MM.1S (cell line): ENCODE results near the gene WWC2.

Source experiments
- EZH2 ChIP-seq: fragments of 300-600 bp; sonication (generic); optimal IDR thresholded peaks from 2 replicates; pipeline ENCODE3; 2017; ENCODE audit warnings: low read depth, mild to moderate bottlenecking, antibody characterized with exemption, low read length, mixed read lengths
- EZH2phosphoT487 ChIP-seq: fragments of 300-600 bp; sonication (generic); IDR thresholded peaks from 2 replicates; pipeline ENCODE4 v1.6.1; 2018; ENCODE audit warnings: antibody characterized with exemption, low read length
- TF ChIP-seq, protein P1 (sequence below): fragments of 300-600 bp; sonication (generic); IDR thresholded peaks from 2 replicates; pipeline ENCODE4 v1.5.1; 2016; ENCODE audit warnings: antibody characterized with exemption, low read length, mixed read lengths

DNA sequence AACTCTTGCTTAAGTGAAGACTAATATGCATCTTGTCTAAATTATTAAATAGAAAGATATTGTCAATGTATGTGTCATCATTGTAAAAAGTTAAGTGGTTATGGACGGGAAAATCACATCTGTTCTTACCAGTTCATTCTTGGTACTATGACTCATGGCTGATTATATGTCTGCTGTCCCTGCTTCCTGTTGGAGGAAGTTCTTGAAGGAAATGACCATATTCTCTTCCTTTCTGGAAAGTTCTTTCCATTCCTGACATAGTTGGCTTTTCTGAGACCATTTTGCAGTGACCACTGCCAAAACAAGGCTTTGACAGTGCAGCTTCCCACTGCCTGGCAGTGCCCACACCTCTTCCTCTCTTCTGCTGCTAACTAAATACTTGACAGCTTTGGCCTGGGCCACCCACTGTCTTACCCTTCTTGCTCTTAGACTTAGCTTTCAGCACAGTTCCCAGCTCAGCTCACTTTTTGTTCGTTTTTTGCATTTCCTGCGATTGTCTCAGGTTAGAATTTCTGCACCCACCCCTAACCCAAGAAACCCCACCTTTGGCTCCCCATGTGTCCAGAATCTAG, 236.4 kb downstream of the WWC2 start:
- TF ChIP-seq, protein P1, sequence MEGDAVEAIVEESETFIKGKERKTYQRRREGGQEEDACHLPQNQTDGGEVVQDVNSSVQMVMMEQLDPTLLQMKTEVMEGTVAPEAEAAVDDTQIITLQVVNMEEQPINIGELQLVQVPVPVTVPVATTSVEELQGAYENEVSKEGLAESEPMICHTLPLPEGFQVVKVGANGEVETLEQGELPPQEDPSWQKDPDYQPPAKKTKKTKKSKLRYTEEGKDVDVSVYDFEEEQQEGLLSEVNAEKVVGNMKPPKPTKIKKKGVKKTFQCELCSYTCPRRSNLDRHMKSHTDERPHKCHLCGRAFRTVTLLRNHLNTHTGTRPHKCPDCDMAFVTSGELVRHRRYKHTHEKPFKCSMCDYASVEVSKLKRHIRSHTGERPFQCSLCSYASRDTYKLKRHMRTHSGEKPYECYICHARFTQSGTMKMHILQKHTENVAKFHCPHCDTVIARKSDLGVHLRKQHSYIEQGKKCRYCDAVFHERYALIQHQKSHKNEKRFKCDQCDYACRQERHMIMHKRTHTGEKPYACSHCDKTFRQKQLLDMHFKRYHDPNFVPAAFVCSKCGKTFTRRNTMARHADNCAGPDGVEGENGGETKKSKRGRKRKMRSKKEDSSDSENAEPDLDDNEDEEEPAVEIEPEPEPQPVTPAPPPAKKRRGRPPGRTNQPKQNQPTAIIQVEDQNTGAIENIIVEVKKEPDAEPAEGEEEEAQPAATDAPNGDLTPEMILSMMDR, result no peak
- TF ChIP-seq EZH2phosphoT487 (no peak), EZH2 (no peak)
